ENCODE data around the gene INS.

The INS gene

DNA sequence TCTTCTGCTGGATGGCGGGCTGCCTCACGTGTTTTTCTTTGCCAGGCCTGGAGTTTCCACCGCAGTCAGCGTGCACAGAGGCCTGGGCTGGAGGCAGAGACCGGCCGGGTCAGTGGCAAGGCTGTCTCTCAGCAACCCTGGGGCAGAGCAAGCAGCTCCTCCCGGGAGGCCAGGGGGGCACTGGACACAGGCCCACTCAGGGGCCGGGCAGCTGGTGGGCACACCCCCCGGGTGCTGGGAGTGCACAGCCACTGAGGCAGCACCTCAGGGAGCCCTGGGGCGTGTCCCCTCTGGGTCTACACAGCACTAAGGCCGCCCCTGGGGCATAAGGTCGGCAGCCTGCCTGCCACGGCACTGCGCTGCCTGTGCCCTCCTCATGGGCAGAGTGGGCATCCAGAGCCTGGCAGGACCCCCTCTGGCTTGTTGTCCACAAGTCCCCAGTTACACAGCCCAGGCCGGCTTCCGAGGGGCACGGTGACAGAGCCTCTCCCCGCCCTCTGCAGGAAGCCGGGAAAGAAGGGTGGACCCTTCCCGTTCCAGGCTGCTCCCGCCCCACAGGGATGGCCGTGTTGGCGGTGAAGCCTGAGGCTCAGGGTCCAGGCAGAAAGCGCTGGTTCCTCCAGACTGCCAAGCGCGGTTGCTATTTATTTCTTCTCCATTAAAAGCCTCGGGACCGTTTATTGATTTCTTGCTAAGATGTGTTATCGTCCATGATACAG is 29.1 kb upstream of the INS start:
- TF ChIP-seq EZH2phosphoT487 (conservative IDR thresholded peaks at IDR 0.05; ENCODE audit: low read length) (no peak), CTCF (IDR thresholded peaks at IDR 0.05; ENCODE audit: insufficient read depth, low read length, poor library complexity, severe bottlenecking) (no peak)
- Histone ChIP-seq H3K4me3 (ENCODE audit: insufficient read depth, low read length, poor library complexity, severe bottlenecking) (no peak overlapping the region), H3K9me2 (replicated peaks; ENCODE audit: insufficient read depth, low read length) (no peaks in the 10 kb centered on the region), H3K4me2 (ENCODE audit: low read depth, low read length, poor library complexity, severe bottlenecking) (no peak overlapping the region), H3F3A (ENCODE audit: insufficient read depth) (no peaks in the 10 kb centered on the region), H3K27ac (ENCODE audit: low read depth, low read length) (no peak overlapping the region), H4K20me1 (ENCODE audit: low read depth, low read length) (no peaks in the 10 kb centered on the region), H3K79me2 (ENCODE audit: insufficient read depth, low read length) (no peaks in the 10 kb centered on the region), H3K36me3 (ENCODE audit: low read length) (no peaks in the 10 kb centered on the region), H3K27me3 (ENCODE audit: low read length) (no peaks in the 10 kb centered on the region), H3K9ac (ENCODE audit: low read length) (no peak overlapping the region), H3K9me3 (ENCODE audit: insufficient read depth, low read length) (no peaks in the 10 kb centered on the region), H2AFZ (ENCODE audit: low read depth, low read length, severe bottlenecking) (no peak overlapping the region)

DNA sequence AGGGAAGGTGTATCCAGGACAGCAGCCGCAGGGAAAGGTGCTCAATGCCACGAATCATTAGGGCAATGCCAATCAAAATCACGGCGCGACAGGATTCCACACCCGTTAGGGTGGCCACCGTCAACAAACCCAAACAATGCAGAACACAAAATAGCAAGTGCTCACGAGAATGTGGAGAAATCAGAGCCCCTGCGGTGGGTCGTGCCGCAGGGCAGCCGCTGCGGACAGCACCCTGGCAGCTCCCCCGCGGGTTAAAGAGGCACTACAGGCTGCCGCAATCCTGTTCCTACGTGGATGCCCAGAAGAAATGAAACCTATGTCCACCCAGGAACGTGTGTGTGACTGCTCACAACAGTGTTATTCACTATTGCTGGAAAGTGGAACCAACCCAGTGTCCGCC is 27.7 kb upstream of the INS start:
- Histone ChIP-seq H3K4me2 (ENCODE audit: low read depth, low read length, poor library complexity, severe bottlenecking) (no peak overlapping the region), H3K9ac (ENCODE audit: low read length) (no peak overlapping the region), H3K4me3 (ENCODE audit: insufficient read depth, low read length, poor library complexity, severe bottlenecking) (no peak overlapping the region), H3K27me3 (ENCODE audit: low read length) (no peaks in the 10 kb centered on the region), H3K79me2 (ENCODE audit: insufficient read depth, low read length) (no peaks in the 10 kb centered on the region), H3F3A (ENCODE audit: insufficient read depth) (no peaks in the 10 kb centered on the region), H3K9me2 (replicated peaks; ENCODE audit: insufficient read depth, low read length) (no peaks in the 10 kb centered on the region), H3K9me3 (ENCODE audit: insufficient read depth, low read length) (no peaks in the 10 kb centered on the region), H2AFZ (ENCODE audit: low read depth, low read length, severe bottlenecking) (no peak overlapping the region), H3K27ac (ENCODE audit: low read depth, low read length) (no peak overlapping the region), H3K36me3 (ENCODE audit: low read length) (no peaks in the 10 kb centered on the region), H4K20me1 (ENCODE audit: low read depth, low read length) (no peaks in the 10 kb centered on the region)
- no peak for TF ChIP-seq CTCF (IDR thresholded peaks at IDR 0.05; ENCODE audit: insufficient read depth, low read length, poor library complexity, severe bottlenecking)
- no peak for TF ChIP-seq EZH2phosphoT487 (conservative IDR thresholded peaks at IDR 0.05; ENCODE audit: low read length)

DNA sequence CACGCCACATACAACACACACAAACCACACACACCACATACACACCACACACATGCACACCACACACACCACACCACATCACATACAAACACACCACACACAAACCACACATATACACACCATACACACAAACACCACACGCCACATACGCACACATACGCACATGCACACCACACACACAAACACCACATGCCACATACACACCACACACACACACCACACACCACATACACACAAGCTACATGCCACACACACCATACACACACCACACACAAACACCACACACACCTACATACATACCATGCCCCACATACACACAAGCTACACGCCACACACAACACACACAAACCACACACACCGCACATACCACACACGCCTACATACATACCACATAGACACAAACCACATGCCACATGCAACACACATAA is 26.3 kb upstream of the INS start:
- no peak overlapping the region for H2AFZ ChIP-seq (ENCODE audit: low read depth, low read length, severe bottlenecking)
- no peaks in the 10 kb centered on the region for H3K27me3 ChIP-seq (ENCODE audit: low read length)
- H3K36me3 ChIP-seq (ENCODE audit: low read length), result no peaks in the 10 kb centered on the region
- H3K27ac ChIP-seq (ENCODE audit: low read depth, low read length), result no peak overlapping the region
- H4K20me1 ChIP-seq (ENCODE audit: low read depth, low read length), result no peaks in the 10 kb centered on the region
- H3K79me2 ChIP-seq (ENCODE audit: insufficient read depth, low read length), result no peaks in the 10 kb centered on the region
- H3K4me2 ChIP-seq (ENCODE audit: low read depth, low read length, poor library complexity, severe bottlenecking), result no peak overlapping the region
- H3K9me3 ChIP-seq (ENCODE audit: insufficient read depth, low read length), result no peaks in the 10 kb centered on the region
- TF ChIP-seq EZH2phosphoT487 (conservative IDR thresholded peaks at IDR 0.05; ENCODE audit: low read length) (no peak), CTCF (IDR thresholded peaks at IDR 0.05; ENCODE audit: insufficient read depth, low read length, poor library complexity, severe bottlenecking) (no peak)
- no peaks in the 10 kb centered on the region for H3F3A ChIP-seq (ENCODE audit: insufficient read depth)
- H3K9ac ChIP-seq (ENCODE audit: low read length), result no peak overlapping the region
- H3K4me3 ChIP-seq (ENCODE audit: insufficient read depth, low read length, poor library complexity, severe bottlenecking), result no peak overlapping the region
- no peaks in the 10 kb centered on the region for H3K9me2 ChIP-seq (replicated peaks; ENCODE audit: insufficient read depth, low read length)

Data from SU-DHL-6 (cell line).